Stimulated activated CD8-positive, alpha-beta memory T cell treated with anti-CD3 and anti-CD28 coated beads, Interleukin-15, amount 100 ng/mL, for 4 hours (primary cell): ENCODE data around the gene TMPRSS4.

Experiments
- DNase-seq, 2 donors: peaks; one replicate each; pipeline ENCODE4 v3.0.0-alpha.2; 2020; ENCODE audit warnings: low read depth in 2 of 2

TMPRSS4 gene

GRCh38 chr11:118079491-118079890, 2.6 kb downstream of the TMPRSS4 start:
- DNase-seq = no peak

GRCh38 chr11:118080296-118080695, 3.4 kb downstream of the TMPRSS4 start:
- DNase-seq = no peak

- DNase-seq = no peak
Measured at GRCh38 chr11:118081241-118081958, 4.5 kb downstream of the TMPRSS4 start.

- DNase-seq = no peak
Measured at GRCh38 chr11:118082880-118083552, 6.1 kb downstream of the TMPRSS4 start.

- DNase-seq = no peak
Measured at GRCh38 chr11:118084247-118084646, 7.4 kb downstream of the TMPRSS4 start.

- no peak for DNase-seq
Measured at GRCh38 chr11:118084656-118085055, 7.8 kb downstream of the TMPRSS4 start.

- DNase-seq = no peak
Measured at GRCh38 chr11:118086913-118087768, 10.3 kb downstream of the TMPRSS4 start, which contains the start of gene SMIM35. Gene SMIM35, minus strand, starts transcription at chr11:118086963. Its CDS starts 206 bp downstream, at chr11:118086757.

- no peak for DNase-seq
Measured at GRCh38 chr11:118087931-118088330, 11.1 kb downstream of the TMPRSS4 start.

- DNase-seq = no peak
Measured at GRCh38 chr11:118088531-118088930, 11.7 kb downstream of the TMPRSS4 start.

- no peak for DNase-seq
Measured at GRCh38 chr11:118090545-118091162, 13.8 kb downstream of the TMPRSS4 start.

GRCh38 chr11:118091690-118092089, 14.8 kb downstream of the TMPRSS4 start:
- no peak for DNase-seq

GRCh38 chr11:118092907-118093571, 16.2 kb downstream of the TMPRSS4 start:
- DNase-seq = no peak

GRCh38 chr11:118095493-118095892, 18.6 kb downstream of the TMPRSS4 start:
- no peak for DNase-seq

- no peak for DNase-seq
Measured at GRCh38 chr11:118095967-118096367, 19.1 kb downstream of the TMPRSS4 start.

- no peak for DNase-seq
Measured at GRCh38 chr11:118098996-118099837, 22.3 kb downstream of the TMPRSS4 start.

- no peak for DNase-seq
Measured at GRCh38 chr11:118099838-118100556, 23.1 kb downstream of the TMPRSS4 start.

GRCh38 chr11:118100691-118101232, 23.9 kb downstream of the TMPRSS4 start:
- no peak for DNase-seq

GRCh38 chr11:118102721-118103261, 25.9 kb downstream of the TMPRSS4 start:
- no peak for DNase-seq

GRCh38 chr11:118104491-118104890, 27.6 kb downstream of the TMPRSS4 start:
- no peak for DNase-seq
